Activated CD8-positive, alpha-beta T cell treated with anti-CD3 and anti-CD28 coated beads for 36 hours (primary cell): ENCODE measurements around the gene ERFL. TPM values are rescaled to one million over a fixed set of nuclear protein-coding genes. Genes with fewer than 3 reads are reported as not detected.
"Not testable (repeated sequence)": the region's sequence is repeated elsewhere in the genome, so short reads cannot be mapped to it uniquely, and the experiment has no call there.

Experiments
- ATAC-seq: fragments of 200-7000 bp; cut with Tn5 transposase; one replicate; pipeline ENCODE4 v1.10.0; 2021; ENCODE audit warnings: mild to moderate bottlenecking, moderate library complexity
- CTCF ChIA-PET: fragments of 350-600 bp; sonication (Branson Sonifier 250); formaldehyde crosslinking; loops from one replicate; lab custom pipeline; 2021; ENCODE audit warnings: antibody characterized with exemption; lab: Charles Lee
- POLR2A ChIA-PET: fragments of 350-600 bp; sonication (Branson Sonifier 250); formaldehyde crosslinking; loops from one replicate; lab custom pipeline; 2021; ENCODE audit warnings: antibody characterized with exemption; lab: Charles Lee
- DNase-seq: peaks from one replicate; pipeline ENCODE4 v3.0.0-alpha.2; 2020
- H3K27ac Mint-ChIP-seq: one replicate; pipeline ENCODE4 v1.8.0; 2021; ENCODE audit warnings: mild to moderate bottlenecking, mixed read lengths
- H3K27me3 Mint-ChIP-seq: one replicate; pipeline ENCODE4 v1.8.0; 2021; ENCODE audit warnings: mixed read lengths
- H3K36me3 Mint-ChIP-seq: one replicate; pipeline ENCODE4 v1.8.0; 2021; ENCODE audit warnings: low read depth, mixed read lengths
- H3K4me1 Mint-ChIP-seq: one replicate; pipeline ENCODE4 v1.8.0; 2021; ENCODE audit warnings: low read depth, mixed read lengths
- H3K4me3 Mint-ChIP-seq: one replicate; pipeline ENCODE4 v1.8.0; 2021; ENCODE audit warnings: mild to moderate bottlenecking, moderate library complexity, mixed read lengths
- H3K9me3 Mint-ChIP-seq: one replicate; pipeline ENCODE4 v1.8.0; 2021; ENCODE audit warnings: mixed read lengths
- intact Hi-C: fragments of 100-400 bp; cut with micrococcal nuclease; formaldehyde crosslinking; loops from one replicate; pipeline ENCODE4 v1.10.0; 2022
- total RNA-seq, 2 experiments: library from RNA; stranded (reverse); gene quantifications; one replicate each; pipeline ENCODE4 v1.2.3, GENCODE V29; 2021
- TF ChIP-seq, protein P1 (sequence below): fragments of 200-600 bp; IDR thresholded peaks from one replicate; pipeline ENCODE4 v1.8.0; 2022; ENCODE audit warnings: antibody characterized with exemption, mild to moderate bottlenecking

Gene ERFL
- total RNA-seq, 2 experiments from 2014 or later = 1.5 to 1.6 TPM

DNA sequence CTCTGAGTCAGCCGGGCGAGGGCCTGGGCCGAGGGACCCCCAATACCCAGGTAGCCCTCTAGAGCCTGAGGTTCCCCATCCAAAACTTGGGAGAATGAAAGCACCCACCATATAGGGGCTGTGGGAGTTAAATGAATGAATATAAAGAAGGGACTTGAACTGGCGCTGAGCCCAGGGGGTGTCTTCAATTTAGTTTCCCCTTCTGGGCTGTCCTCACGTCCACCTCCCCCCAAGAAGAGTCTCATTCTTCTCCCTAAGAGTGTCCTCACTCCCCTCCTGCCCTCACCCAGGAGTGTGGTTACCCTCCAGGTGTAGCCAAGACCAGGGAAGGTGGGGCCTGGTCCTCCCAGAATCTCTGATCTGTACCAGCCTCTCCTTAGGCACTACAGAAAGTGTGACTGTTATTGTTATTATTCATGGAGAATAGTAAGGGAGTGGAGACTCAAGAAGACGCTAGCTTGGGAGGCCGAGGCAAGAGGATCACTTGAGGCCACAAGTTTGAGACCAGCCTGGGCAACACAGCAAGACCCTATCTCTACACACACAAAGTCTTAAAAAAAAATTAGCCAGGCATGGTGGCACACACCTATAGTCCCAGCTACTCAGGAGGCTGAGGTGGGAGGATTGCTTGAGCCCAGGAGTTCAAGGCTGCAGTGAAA lies 48.5 kb downstream of the ERFL start:
- peak overlapping the region; percentile 84 for H3K27ac Mint-ChIP-seq
- ChIA-PET POLR2A (interaction anchor here (0.8 to 13.9 kb wide), 3 partner anchors 8 to 26 kb away, joined by 3 to 282 read pairs (median 4); partner anchors contain the start of gene CD79A), CTCF (no interaction called here)
- peaks cover 13% of the 10 kb centered on the region for H3K36me3 Mint-ChIP-seq
- H3K4me1 Mint-ChIP-seq = peaks cover 61% of the 10 kb centered on the region
- TF ChIP-seq, protein P1, sequence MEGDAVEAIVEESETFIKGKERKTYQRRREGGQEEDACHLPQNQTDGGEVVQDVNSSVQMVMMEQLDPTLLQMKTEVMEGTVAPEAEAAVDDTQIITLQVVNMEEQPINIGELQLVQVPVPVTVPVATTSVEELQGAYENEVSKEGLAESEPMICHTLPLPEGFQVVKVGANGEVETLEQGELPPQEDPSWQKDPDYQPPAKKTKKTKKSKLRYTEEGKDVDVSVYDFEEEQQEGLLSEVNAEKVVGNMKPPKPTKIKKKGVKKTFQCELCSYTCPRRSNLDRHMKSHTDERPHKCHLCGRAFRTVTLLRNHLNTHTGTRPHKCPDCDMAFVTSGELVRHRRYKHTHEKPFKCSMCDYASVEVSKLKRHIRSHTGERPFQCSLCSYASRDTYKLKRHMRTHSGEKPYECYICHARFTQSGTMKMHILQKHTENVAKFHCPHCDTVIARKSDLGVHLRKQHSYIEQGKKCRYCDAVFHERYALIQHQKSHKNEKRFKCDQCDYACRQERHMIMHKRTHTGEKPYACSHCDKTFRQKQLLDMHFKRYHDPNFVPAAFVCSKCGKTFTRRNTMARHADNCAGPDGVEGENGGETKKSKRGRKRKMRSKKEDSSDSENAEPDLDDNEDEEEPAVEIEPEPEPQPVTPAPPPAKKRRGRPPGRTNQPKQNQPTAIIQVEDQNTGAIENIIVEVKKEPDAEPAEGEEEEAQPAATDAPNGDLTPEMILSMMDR = no peak
- no peak overlapping the region for H3K4me3 Mint-ChIP-seq
- no peaks in the 10 kb centered on the region for H3K27me3 Mint-ChIP-seq
- intact Hi-C loops = no loop called here
- no peak for ATAC-seq
- no peak for DNase-seq
- no peaks in the 10 kb centered on the region for H3K9me3 Mint-ChIP-seq

DNA sequence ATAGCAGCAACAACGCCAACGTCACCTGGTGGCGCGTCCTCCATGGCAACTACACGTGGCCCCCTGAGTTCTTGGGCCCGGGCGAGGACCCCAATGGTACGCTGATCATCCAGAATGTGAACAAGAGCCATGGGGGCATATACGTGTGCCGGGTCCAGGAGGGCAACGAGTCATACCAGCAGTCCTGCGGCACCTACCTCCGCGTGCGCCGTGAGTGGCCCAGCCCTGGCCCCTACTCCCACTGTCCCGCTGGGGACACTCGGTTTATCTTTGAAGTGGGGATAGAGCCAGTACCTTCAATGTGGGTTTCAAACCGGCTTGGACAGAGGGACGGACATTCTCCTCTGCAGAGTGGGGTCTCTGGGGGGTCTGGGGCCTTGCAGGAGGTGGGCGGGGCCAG lies 49.2 kb downstream of the ERFL start:
- POLR2A ChIA-PET = interaction anchor here (2.8 to 13.4 kb wide), 2 partner anchors 7 to 19 kb away, joined by 17 to 282 read pairs; partner anchors contain the start of genes ARHGEF1 and RPS19

DNA sequence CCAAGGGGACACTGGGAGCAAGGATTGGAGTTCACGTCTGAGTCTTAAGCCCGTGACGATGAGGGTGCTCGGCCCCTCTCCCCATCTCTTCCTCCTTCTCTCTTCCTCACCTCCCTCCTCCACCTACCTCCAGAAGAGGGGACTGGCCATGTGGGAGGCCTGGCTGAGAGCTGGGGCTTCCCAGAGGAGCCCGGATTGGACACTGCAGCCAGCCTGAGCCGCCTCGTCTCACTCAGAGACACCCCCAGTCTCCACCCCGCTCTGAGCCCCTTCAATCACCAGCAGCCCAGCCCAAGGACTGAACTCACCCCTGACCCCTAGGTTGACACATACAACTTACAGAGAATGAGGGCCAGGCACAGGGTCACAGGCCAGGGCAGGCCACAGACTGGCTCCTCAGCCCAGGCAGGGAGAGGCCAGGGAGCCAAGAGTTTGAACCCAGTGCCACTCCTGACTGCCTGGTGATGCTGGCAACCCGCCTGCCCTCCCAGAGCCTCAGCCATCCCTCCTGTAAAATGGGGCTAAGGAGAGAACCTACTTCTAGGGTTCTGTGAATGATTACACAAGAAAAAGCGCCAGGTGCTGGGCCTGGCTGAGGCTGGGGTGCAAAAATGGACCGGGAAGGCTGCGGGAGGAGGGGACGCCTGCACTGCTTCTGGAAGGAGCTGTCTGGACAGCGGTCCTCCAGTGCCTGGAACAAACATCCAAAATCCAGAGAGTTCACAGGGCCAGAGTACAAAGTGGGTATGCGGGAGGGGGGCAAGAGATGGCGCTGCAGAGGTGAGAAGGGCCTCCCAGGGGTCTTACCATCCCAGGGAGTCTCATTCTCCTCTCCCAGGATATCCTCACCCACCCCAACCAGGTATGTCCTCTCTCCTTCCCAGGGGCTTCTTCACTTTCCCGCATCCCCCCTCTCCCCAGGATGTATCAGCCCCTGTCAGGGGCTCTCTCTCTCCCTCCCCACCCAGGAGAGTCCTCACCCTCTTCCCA lies 50.0 kb downstream of the ERFL start:
- DNase-seq (peak; percentile 64), ATAC-seq (peak; percentile 43)
- TF ChIP-seq, protein P1 = no peak
- Mint-ChIP-seq H3K27me3 (no peaks in the 10 kb centered on the region), H3K4me3 (peak overlapping the region; percentile 74), H3K9me3 (no peaks in the 10 kb centered on the region), H3K27ac (peak overlapping the region; percentile 84), H3K36me3 (peaks cover 2% of the 10 kb centered on the region), H3K4me1 (peaks cover 67% of the 10 kb centered on the region)
- POLR2A ChIA-PET = interaction anchor here (1.0 to 13.4 kb wide), 7 partner anchors 8 to 72 kb away, joined by 3 to 282 read pairs (median 8); partner anchors contain the start of genes ARHGEF1 and RPS19
- CTCF ChIA-PET = interaction anchor here (1.5 to 2.4 kb wide), 2 partner anchors 73 to 80 kb away, joined by 5 to 12 read pairs; no protein-coding TSS in a partner anchor
- intact Hi-C loops = no loop called here

More for the DNA sequence above, 49.2 kb downstream of the ERFL start:
- Mint-ChIP-seq H3K4me3 (no peak overlapping the region), H3K4me1 (peaks cover 63% of the 10 kb centered on the region), H3K36me3 (peaks cover 6% of the 10 kb centered on the region), H3K27me3 (no peaks in the 10 kb centered on the region), H3K27ac (peak overlapping the region; percentile 84), H3K9me3 (no peaks in the 10 kb centered on the region)
- intact Hi-C loops = no loop called here
- CTCF ChIA-PET = no interaction called here
- DNase-seq = no peak
- TF ChIP-seq, protein P1 = no peak
- ATAC-seq = no peak

DNA sequence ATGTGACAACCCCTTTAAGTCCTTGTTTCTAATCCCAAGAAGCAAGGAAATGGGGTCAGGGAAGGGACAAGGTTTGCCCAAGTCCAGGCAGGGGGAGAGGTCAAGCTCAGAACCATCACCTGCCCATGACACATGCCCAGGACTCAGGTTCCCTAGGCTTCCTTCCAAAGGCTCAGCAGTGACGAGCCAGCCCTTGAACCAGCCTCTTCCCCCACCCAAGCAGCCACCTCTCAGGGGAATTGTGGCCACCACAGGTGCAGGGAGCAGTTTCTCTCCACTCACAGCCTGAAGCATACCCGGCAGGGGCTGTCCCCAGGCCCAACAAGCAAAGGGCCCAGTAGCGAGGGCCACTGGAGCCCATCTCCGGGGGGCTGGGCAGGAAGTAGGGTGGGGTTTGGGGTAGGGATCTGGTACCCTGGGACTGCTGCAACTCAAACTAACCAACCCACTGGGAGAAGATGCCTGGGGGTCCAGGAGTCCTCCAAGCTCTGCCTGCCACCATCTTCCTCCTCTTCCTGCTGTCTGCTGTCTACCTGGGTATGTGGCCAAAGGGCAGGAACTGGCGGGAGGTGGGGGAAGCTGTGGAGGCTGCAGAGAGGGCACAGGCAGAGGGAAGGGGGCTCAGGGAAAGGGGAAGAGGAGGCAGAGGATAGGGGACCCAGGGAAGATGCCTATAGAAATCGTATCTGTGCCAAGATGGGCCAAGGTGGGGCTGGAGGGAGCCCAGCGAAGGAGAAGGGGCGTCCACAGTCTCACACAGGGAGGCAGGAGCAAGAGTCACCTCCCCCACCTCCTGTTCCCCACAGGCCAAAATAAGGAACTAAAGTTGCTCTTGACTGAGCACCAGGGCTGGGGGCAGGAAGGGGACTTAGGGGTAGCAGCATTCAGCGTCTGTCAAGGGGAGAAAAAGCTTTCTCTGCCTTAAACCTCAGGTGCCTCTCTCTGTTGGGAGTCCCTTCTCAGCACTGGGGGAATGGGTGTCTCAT lies 51.1 kb downstream of the ERFL start, which contains the start of gene CD79A:
CD79A (plus strand) TSS at position 433 of the 986 bp plus-strand sequence; CDS start at position 459, 26 bp downstream.
- ATAC-seq = peak; percentile 32
- Mint-ChIP-seq H3K27ac (peak within 1 kb of the TSS; percentile 84), H3K4me3 (peak within 1 kb of the TSS; percentile 74), H3K27me3 (no peaks in the 10 kb centered on the region), H3K4me1 (peaks cover 69% of the 10 kb centered on the region), H3K36me3 (peaks cover 9% of the 10 kb centered on the region), H3K9me3 (no peaks in the 10 kb centered on the region)
- intact Hi-C loops = no loop called here
- CTCF ChIA-PET = interaction anchor here (0.9 to 5.9 kb wide), 4 partner anchors 7 to 81 kb away, joined by 3 to 61 read pairs (median 8); partner anchors contain the start of gene ARHGEF1
- POLR2A ChIA-PET = interaction anchor here (0.9 to 13.4 kb wide), 13 partner anchors 8 to 73 kb away, joined by 3 to 282 read pairs (median 4); partner anchors contain the start of genes ARHGEF1 and RPS19
- peak; percentile 65 for DNase-seq
- TF ChIP-seq, protein P1 = no peak

DNA sequence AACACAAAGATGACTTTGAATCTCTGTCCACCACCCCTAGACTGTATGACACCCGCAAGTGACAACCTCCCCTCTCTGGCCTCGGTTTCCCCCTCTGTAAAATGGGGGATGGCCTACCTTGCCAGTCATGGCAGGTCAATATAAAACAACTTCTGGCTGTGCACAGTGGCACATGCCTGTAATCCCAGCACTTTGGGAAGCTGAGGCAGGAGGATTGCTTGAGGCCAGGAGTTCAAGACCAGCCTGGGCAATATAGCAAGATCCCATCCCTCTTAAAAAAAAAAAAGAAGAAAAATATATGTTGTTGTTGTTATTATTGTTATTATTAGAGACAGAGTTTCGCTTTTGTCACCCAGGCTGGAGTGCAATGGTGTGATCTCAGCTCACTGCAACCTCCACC lies 52.3 kb downstream of the ERFL start:
- peak overlapping the region; percentile 92 for H3K27ac Mint-ChIP-seq
- ChIA-PET POLR2A (interaction anchor here (0.9 to 13.4 kb wide), 7 partner anchors 8 to 70 kb away, joined by 3 to 282 read pairs (median 8); partner anchors contain the start of genes ARHGEF1 and RPS19), CTCF (interaction anchor here (2.4 to 5.9 kb wide), 2 partner anchors 9 to 76 kb away, joined by 12 to 61 read pairs; partner anchors contain the start of gene ARHGEF1)
- H3K27me3 Mint-ChIP-seq, H3K9me3 Mint-ChIP-seq, ATAC-seq, intact Hi-C loops: not testable (repeated sequence)
- H3K36me3 Mint-ChIP-seq = peaks cover 20% of the 10 kb centered on the region
- DNase-seq = peak; percentile 1
- peaks cover 74% of the 10 kb centered on the region for H3K4me1 Mint-ChIP-seq
- peak overlapping the region; percentile 40 for H3K4me3 Mint-ChIP-seq
